Kidney tubule cell (primary cell): ENCODE measurements around the gene NFIB.

ENCODE experiments used
- DNase-seq: peaks from one replicate; pipeline ENCODE4 v3.0.0-alpha.2; 2018; ENCODE audit warnings: low spot score

NFIB gene

GRCh38 chr9:14147738-14148137, 166.2 kb downstream of the NFIB start:
- DNase-seq = no peak

GRCh38 chr9:14146201-14146874, 167.6 kb downstream of the NFIB start:
- no peak for DNase-seq

- no peak for DNase-seq
These were observed 169.7 kb downstream of the NFIB start for GRCh38 chr9:14144215-14144614.

GRCh38 chr9:14141699-14142098, 172.2 kb downstream of the NFIB start:
- no peak for DNase-seq

GRCh38 chr9:14140096-14140697, 173.7 kb downstream of the NFIB start:
- peak; percentile 20 for DNase-seq

- no peak for DNase-seq
These were observed 174.7 kb downstream of the NFIB start for GRCh38 chr9:14139287-14139686.

- DNase-seq = no peak
These were observed 177.1 kb downstream of the NFIB start for GRCh38 chr9:14136646-14137370.

GRCh38 chr9:14136047-14136635, 177.8 kb downstream of the NFIB start:
- no peak for DNase-seq

- no peak for DNase-seq
These were observed 178.5 kb downstream of the NFIB start for GRCh38 chr9:14135421-14135820.

- no peak for DNase-seq
These were observed 180.5 kb downstream of the NFIB start for GRCh38 chr9:14133394-14133793.

GRCh38 chr9:14132775-14133174, 181.2 kb downstream of the NFIB start:
- DNase-seq = no peak

- DNase-seq = no peak
These were observed 182.4 kb downstream of the NFIB start for GRCh38 chr9:14131356-14132088.

- DNase-seq = no peak
These were observed 186.3 kb downstream of the NFIB start for GRCh38 chr9:14127656-14128055.

- peak; percentile 64 for DNase-seq
These were observed 194.0 kb downstream of the NFIB start for GRCh38 chr9:14119694-14120514.

GRCh38 chr9:14112226-14112625, 201.7 kb downstream of the NFIB start:
- DNase-seq = no peak

GRCh38 chr9:14111696-14112095, 202.2 kb downstream of the NFIB start:
- no peak for DNase-seq

- DNase-seq = no peak
These were observed 206.0 kb downstream of the NFIB start for GRCh38 chr9:14107977-14108376.

GRCh38 chr9:14107495-14107894, 206.4 kb downstream of the NFIB start:
- no peak for DNase-seq

GRCh38 chr9:14106699-14107098, 207.2 kb downstream of the NFIB start:
- no peak for DNase-seq

GRCh38 chr9:14104496-14104895, 209.4 kb downstream of the NFIB start:
- no peak for DNase-seq

- no peak for DNase-seq
These were observed 210.8 kb downstream of the NFIB start for GRCh38 chr9:14103115-14103514.
